Esophagus muscularis mucosa (tissue), 4 donors: Measurements from ENCODE around the gene ERCC4. TPM values are rescaled to one million over a fixed set of nuclear protein-coding genes. Genes with fewer than 3 reads are reported as not detected.

Experiments used
- DNase-seq: peaks from one replicate; pipeline ENCODE4 v3.0.0-alpha.2; 2017; ENCODE audit errors: extremely low spot score
- H3K27ac ChIP-seq, 4 donors: fragments of 200-600 bp; sonication (generic); replicated peaks in 1 of 4; 1 replicate in 3 of 4; 2 replicates in 1 of 4; pipeline ENCODE4 v1.5.1; 2016 to 2019; ENCODE audit warnings: mild to moderate bottlenecking in 1 of 4
- H3K27me3 ChIP-seq, 4 donors: fragments of 200-600 bp; sonication (generic); one replicate each; pipeline versions ENCODE4 v1.5.1 to v1.6.0; 2016 to 2019
- H3K36me3 ChIP-seq, 4 donors: fragments of 200-600 bp; sonication (generic); one replicate each; pipeline ENCODE4 v1.5.1; 2016 to 2019
- H3K4me1 ChIP-seq, 4 donors: fragments of 200-600 bp; sonication (generic); one replicate each; pipeline ENCODE4 v1.5.1; 2016 to 2019
- H3K4me3 ChIP-seq, 4 donors: fragments of 200-600 bp; sonication (generic); 1 replicate in 2 of 4; 2 replicates in 2 of 4; pipeline ENCODE4 v1.5.1; 2016 to 2019; ENCODE audit warnings: mild to moderate bottlenecking in 4 of 4, moderate library complexity in 1 of 4
- H3K9me3 ChIP-seq, 4 donors: fragments of 200-600 bp; sonication (generic); 1 replicate in 3 of 4; 2 replicates in 1 of 4; pipeline ENCODE4 v1.5.1; 2016 to 2019
- EP300 ChIP-seq: sonication (generic); formaldehyde crosslinking; IDR thresholded peaks from one replicate; pipeline ENCODE4 v1.6.1; 2017; ENCODE audit warnings: antibody characterized with exemption
- POLR2A ChIP-seq: fragments of 450-650 bp; IDR thresholded peaks from one replicate; pipeline ENCODE4 v1.6.1; 2017; ENCODE audit warnings: antibody characterized with exemption, moderate library complexity, mild to moderate bottlenecking, low read depth
- POLR2AphosphoS5 ChIP-seq, 2 donors: sonication (generic); formaldehyde crosslinking; IDR thresholded peaks; one replicate each; pipeline ENCODE4 v1.6.1; 2017; ENCODE audit warnings: antibody characterized with exemption in 2 of 2
- WGBS: methylation state at CpG from one replicate; pipeline ENCODE4 v1.1.5; 2018; 5-methylcytosine and 5-hydroxymethylcytosine counted together
- intact Hi-C: fragments of 100-400 bp; cut with DNase I; formaldehyde crosslinking; loops from one replicate; pipeline ENCODE4 v1.15.1; 2023
- total RNA-seq, 4 donors: library from RNA; depleted of rRNA; stranded (reverse); fragments of >200 nt; gene quantifications; one replicate each; pipeline versions ENCODE4 v1.1.0 to v1.2.1, GENCODE V29; 2016
- TF ChIP-seq, protein P1 (sequence below), 3 experiments: fragments of 200-600 bp in 2 of 3; fragments of 450-650 bp in 1 of 3; sonication (generic) in 2 of 3; IDR thresholded peaks; one replicate each; pipeline ENCODE4 v1.5.1; 2017 to 2019; ENCODE audit warnings: antibody characterized with exemption in 3 of 3, mild to moderate bottlenecking in 2 of 3, moderate library complexity in 1 of 3

Gene ERCC4
- total RNA-seq, 4 donors from 2014 or later = 4.6 to 10.0 (median 8.6) TPM

DNA sequence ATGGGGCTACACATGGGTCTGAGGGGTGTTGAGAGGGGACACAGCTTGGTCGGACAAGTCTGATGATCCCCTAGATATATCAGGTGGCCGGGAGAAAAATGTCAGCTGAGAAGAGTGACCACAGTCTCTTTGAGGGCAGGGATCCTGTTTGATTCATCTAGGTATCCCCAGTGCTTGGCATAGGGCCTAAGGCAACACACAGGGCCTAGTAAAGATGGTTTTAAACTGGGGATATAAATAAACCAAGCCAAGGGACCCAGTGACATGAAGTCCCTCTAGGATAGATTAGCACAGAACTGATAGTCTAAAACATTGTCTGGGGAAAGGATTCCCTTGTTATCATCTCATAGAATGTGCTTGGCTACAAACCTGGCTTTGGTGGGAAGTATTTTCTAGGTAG lies 1.4 kb downstream of the ERCC4 start:
- TF ChIP-seq POLR2AphosphoS5 (IDR thresholded peaks at IDR 0.05) (no peak), EP300 (no peak), POLR2A (no peak)
- TF ChIP-seq, protein P1, sequence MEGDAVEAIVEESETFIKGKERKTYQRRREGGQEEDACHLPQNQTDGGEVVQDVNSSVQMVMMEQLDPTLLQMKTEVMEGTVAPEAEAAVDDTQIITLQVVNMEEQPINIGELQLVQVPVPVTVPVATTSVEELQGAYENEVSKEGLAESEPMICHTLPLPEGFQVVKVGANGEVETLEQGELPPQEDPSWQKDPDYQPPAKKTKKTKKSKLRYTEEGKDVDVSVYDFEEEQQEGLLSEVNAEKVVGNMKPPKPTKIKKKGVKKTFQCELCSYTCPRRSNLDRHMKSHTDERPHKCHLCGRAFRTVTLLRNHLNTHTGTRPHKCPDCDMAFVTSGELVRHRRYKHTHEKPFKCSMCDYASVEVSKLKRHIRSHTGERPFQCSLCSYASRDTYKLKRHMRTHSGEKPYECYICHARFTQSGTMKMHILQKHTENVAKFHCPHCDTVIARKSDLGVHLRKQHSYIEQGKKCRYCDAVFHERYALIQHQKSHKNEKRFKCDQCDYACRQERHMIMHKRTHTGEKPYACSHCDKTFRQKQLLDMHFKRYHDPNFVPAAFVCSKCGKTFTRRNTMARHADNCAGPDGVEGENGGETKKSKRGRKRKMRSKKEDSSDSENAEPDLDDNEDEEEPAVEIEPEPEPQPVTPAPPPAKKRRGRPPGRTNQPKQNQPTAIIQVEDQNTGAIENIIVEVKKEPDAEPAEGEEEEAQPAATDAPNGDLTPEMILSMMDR (IDR thresholded peaks at IDR 0.05) = no peak
- 93% methylated on average over 2 of the region's 2 CpGs for WGBS
- H3K27ac ChIP-seq = peak overlapping the region in 1 of 4 donors; percentile 81

DNA sequence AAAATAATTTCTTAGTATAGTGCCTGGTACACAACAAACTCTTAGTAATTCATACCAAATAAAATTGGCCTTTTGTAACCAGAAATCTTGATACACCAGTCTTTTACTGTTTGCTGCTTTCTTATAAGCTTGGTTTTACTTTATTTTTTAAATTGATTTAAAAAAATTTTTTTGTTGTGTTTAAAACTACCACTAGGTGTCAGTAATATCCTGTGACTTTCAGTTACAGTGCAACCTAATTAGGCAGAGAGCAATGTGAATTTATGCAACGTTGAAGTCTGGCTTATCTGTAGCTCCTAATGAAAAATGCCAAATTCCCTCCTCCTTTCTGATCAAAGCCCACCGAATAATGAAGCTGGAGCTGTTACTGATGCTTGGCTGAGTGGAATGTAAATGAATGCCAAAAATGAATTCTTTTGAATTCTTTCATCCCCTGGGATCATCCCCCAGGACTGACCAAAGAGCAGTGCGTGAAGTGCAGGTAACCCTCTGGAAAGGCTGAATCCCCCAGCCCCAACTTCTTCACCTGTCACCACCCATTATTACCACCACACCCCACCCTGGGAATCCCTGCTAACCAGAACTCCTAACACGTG lies 3.8 kb downstream of the ERCC4 start:
- H3K4me3 ChIP-seq = no peak overlapping the region
- peaks cover 14 to 46% (median 40%) of the 10 kb centered on the region in 4 donors for H3K4me1 ChIP-seq
- intact Hi-C loops = loop anchor here (5.0 to 10.0 kb wide), 5 partner anchors 151 to 604 kb away; partner anchors contain the start of gene MRTFB
- no peak for TF ChIP-seq POLR2AphosphoS5 (IDR thresholded peaks at IDR 0.05)
- TF ChIP-seq, protein P1 (IDR thresholded peaks at IDR 0.05) = peak; percentile 57 to 70 (median 65)
- H3K27me3 ChIP-seq = no peaks in the 10 kb centered on the region
- DNase-seq = no peak
- peaks cover 0 to 39% (median 24%) of the 10 kb centered on the region in 4 donors for H3K36me3 ChIP-seq
- 42% methylated on average over 4 of the region's 4 CpGs for WGBS
- no peak overlapping the region for H3K27ac ChIP-seq
- H3K9me3 ChIP-seq = no peaks in the 10 kb centered on the region

More for the DNA sequence above, 1.4 kb downstream of the ERCC4 start:
- Histone ChIP-seq H3K27me3 (no peaks in the 10 kb centered on the region), H3K4me3 (no peak overlapping the region), H3K4me1 (peaks cover 16 to 54% (median 46%) of the 10 kb centered on the region in 4 donors), H3K9me3 (no peaks in the 10 kb centered on the region), H3K36me3 (peaks cover 0 to 30% (median 14%) of the 10 kb centered on the region in 4 donors)
- DNase-seq = no peak
- intact Hi-C loops = loop anchor here (5.0 to 10.0 kb wide), 5 partner anchors 153 to 606 kb away; partner anchors contain the start of gene MRTFB

DNA sequence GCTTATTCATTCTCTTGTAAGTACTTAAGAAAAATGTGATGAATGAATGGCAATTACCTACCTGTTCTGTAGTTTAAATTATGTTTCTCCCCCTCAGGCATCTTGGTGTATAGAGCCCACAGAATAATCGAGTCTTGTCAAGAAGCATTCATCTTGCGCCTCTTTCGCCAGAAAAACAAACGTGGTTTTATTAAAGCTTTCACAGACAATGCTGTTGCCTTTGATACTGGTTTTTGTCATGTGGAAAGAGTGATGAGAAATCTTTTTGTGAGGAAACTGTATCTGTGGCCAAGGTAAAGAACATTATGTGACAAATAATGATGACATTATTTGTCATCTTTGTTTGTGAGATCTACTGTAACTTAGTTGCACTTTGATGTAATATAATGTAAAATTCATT lies 6.5 kb downstream of the ERCC4 start:
- no peak for TF ChIP-seq EP300
- no peak for TF ChIP-seq POLR2A
- no peak for TF ChIP-seq POLR2AphosphoS5 (IDR thresholded peaks at IDR 0.05)
- TF ChIP-seq, protein P1 (IDR thresholded peaks at IDR 0.05) = no peak
- intact Hi-C loops = loop anchor here (10.0 kb wide), 2 partner anchors 148 to 318 kb away; partner anchors contain the start of gene MRTFB
- Histone ChIP-seq H3K4me1 (peaks cover 1 to 26% (median 19%) of the 10 kb centered on the region in 4 donors), H3K27ac (no peak overlapping the region), H3K36me3 (peaks cover 0 to 47% (median 27%) of the 10 kb centered on the region in 4 donors), H3K4me3 (no peak overlapping the region), H3K27me3 (no peaks in the 10 kb centered on the region), H3K9me3 (no peaks in the 10 kb centered on the region)
- DNase-seq = no peak
- 78% methylated on average over 4 of the region's 4 CpGs for WGBS

DNA sequence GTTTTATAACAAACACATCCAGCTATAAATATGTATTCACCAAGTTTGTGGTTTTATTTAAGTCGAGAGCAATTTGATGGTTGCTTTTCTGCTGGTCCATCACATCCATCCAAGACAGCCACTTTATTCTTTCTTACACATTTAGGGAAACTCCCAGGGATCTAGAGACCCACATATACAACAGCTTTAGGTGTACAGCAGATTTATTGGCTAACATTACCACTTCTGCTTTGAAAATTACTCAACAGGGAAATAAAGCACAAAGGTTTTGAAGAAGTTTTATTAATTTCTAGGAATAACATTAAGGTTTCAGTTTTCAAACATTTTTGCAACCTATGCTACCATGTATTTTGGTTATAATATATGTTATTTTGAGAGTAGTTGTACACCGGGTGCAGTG lies 6.9 kb downstream of the ERCC4 start:
- no peak overlapping the region for H3K4me3 ChIP-seq
- H3K4me1 ChIP-seq = peaks cover 0 to 25% (median 18%) of the 10 kb centered on the region in 4 donors
- H3K27me3 ChIP-seq = no peaks in the 10 kb centered on the region
- no peak overlapping the region for H3K27ac ChIP-seq
- 84% methylated on average over 2 of the region's 2 CpGs for WGBS
- intact Hi-C loops = loop anchor here (10.0 kb wide), 2 partner anchors 148 to 318 kb away; partner anchors contain the start of gene MRTFB
- TF ChIP-seq, protein P1 (IDR thresholded peaks at IDR 0.05) = no peak
- TF ChIP-seq EP300 (no peak), POLR2A (no peak)
- H3K9me3 ChIP-seq = no peaks in the 10 kb centered on the region
- peaks cover 0 to 51% (median 27%) of the 10 kb centered on the region in 4 donors for H3K36me3 ChIP-seq
- DNase-seq = no peak
